ENCODE data around the gene FAM47E. TPM values are rescaled to one million over a fixed set of nuclear protein-coding genes. Genes with fewer than 3 reads are reported as not detected.

Gene FAM47E
- total and polyA plus RNA-seq, 2 of the 13 experiments (the other 11 are each of a cell fraction or from before 2014, with no cell fraction given), result 0.33 to 0.66 TPM

- TF ChIP-seq STAG1 (CRISPR knock-in tag; IDR thresholded peaks at IDR 0.05), result no peak
- TF ChIP-seq ZNF746 (CRISPR knock-in tag; IDR thresholded peaks at IDR 0.05), result no peak
- peak; percentile 91 for TF ChIP-seq HMGXB3 (CRISPR knock-in tag; IDR thresholded peaks at IDR 0.05; ENCODE audit: borderline replicate concordance)
- TF ChIP-seq HNF4G (IDR thresholded peaks at IDR 0.05; ENCODE audit: borderline replicate concordance, low read depth, low read length), result no peak
- no peak for TF ChIP-seq HNF4G (CRISPR knock-in tag; IDR thresholded peaks at IDR 0.05; ENCODE audit: borderline replicate concordance, low read depth)
- TF ChIP-seq ZNF124 (CRISPR knock-in tag; IDR thresholded peaks at IDR 0.05), result 0 out of 2 replicates have a peak, but pooled peaks have one; percentile 34
- no peak for TF ChIP-seq ZBTB39 (CRISPR knock-in tag; IDR thresholded peaks at IDR 0.05)
- no peak for TF ChIP-seq ZBTB10 (CRISPR knock-in tag; IDR thresholded peaks at IDR 0.05; ENCODE audit: borderline replicate concordance)
- peak; percentile 56 for TF ChIP-seq BCL6 (CRISPR knock-in tag; IDR thresholded peaks at IDR 0.05)
- no peak for TF ChIP-seq CHD4 (IDR thresholded peaks at IDR 0.05; ENCODE audit: borderline replicate concordance, low read length)
- TF ChIP-seq ZNF510 (CRISPR knock-in tag; IDR thresholded peaks at IDR 0.05; ENCODE audit: low read depth), result no peak
Measured at GRCh38 chr4:76208005-76208765, 43.3 kb upstream of the FAM47E start (continued).
